C4-2B (cell line): Measurements from ENCODE around the gene TMEM158.

ENCODE experiments used
- H3K27ac ChIP-seq: fragments of 450-650 bp; 2 replicates; pipeline ENCODE4 v1.5.1; 2017
- CTCF ChIP-seq: fragments of 450-650 bp; conservative IDR thresholded peaks from 2 replicates; pipeline ENCODE4 v1.5.1; 2017; ENCODE audit warnings: mild to moderate bottlenecking
- ZFX ChIP-seq: fragments of 450-650 bp; IDR thresholded peaks from 2 replicates; pipeline ENCODE4 v1.6.1; 2017

Gene TMEM158

GRCh38 chr3:45223889-45224727, 2.0 kb downstream of the TMEM158 start:
- TF ChIP-seq CTCF (no peak), ZFX (no peak)
- H3K27ac ChIP-seq = no peak overlapping the region

GRCh38 chr3:45219694-45220093, 6.4 kb downstream of the TMEM158 start:
- no peak for TF ChIP-seq CTCF
- TF ChIP-seq ZFX = no peak
- H3K27ac ChIP-seq = no peak overlapping the region

GRCh38 chr3:45218578-45219390, 7.3 kb downstream of the TMEM158 start:
- no peak overlapping the region for H3K27ac ChIP-seq
- TF ChIP-seq CTCF (no peak), ZFX (no peak)

GRCh38 chr3:45216021-45216609, 10.0 kb downstream of the TMEM158 start:
- no peak overlapping the region for H3K27ac ChIP-seq

GRCh38 chr3:45215466-45215865, 10.6 kb downstream of the TMEM158 start:
- no peak overlapping the region for H3K27ac ChIP-seq
- TF ChIP-seq ZFX (no peak), CTCF (no peak)

More at GRCh38 chr3:45216021-45216609, 10.0 kb downstream of the TMEM158 start:
- TF ChIP-seq ZFX (no peak), CTCF (no peak)

- no peak for TF ChIP-seq ZFX
- TF ChIP-seq CTCF = no peak
- no peak overlapping the region for H3K27ac ChIP-seq
Measured at GRCh38 chr3:45214061-45214680, 11.9 kb downstream of the TMEM158 start.
